ENCODE data around the gene HOXC10. TPM values are rescaled to one million over a fixed set of nuclear protein-coding genes. Genes with fewer than 3 reads are reported as not detected.

The HOXC10 gene
- total RNA-seq, 1 experiment from 2014 or later: 3.8 TPM

- RAD21 ChIA-PET (ENCODE audit: low non-redundant PET in 1 of 2, low total read pairs in 2 of 2, uncharacterized antibody in 2 of 2, unreplicated experiment in 2 of 2): interaction anchor here (0.6 to 1.2 kb wide), 3 partner anchors 10 to 194 kb away, joined by 3 to 9 read pairs (median 5); no protein-coding TSS in a partner anchor
- peaks cover 0 to 2% of the 10 kb centered on the region in 2 experiments; a peak in 1 of 4 replicates for H3K36me3 ChIP-seq (ENCODE audit: control insufficient read depth in 1 of 2, insufficient read depth in 2 of 2, low read length in 2 of 2)
- intact Hi-C loops (cut with micrococcal nuclease): no loop called here
- no peak overlapping the region for H3K27ac ChIP-seq (ENCODE audit: low read depth, low read length)
- H3K9me2 ChIP-seq (ENCODE audit: insufficient read depth): no peaks in the 10 kb centered on the region
- no peak overlapping the region for H3K4me2 ChIP-seq (ENCODE audit: low read length)
- H3K27me3 ChIP-seq (ENCODE audit: insufficient read depth, low read length): no peaks in the 10 kb centered on the region
- H3K4me1 ChIP-seq (ENCODE audit: control insufficient read depth in 1 of 2, insufficient read depth in 2 of 2, low read length in 2 of 2): peaks cover 0 to 6% of the 10 kb centered on the region in 2 experiments; a peak in 2 of 4 replicates
- CTCF ChIA-PET: interaction anchor here (0.8 to 3.5 kb wide), 7 partner anchors 8 to 200 kb away, joined by 4 to 68 read pairs (median 7); partner anchors contain the start of gene HOXC5
- POLR2A ChIA-PET: interaction anchor here (1.9 kb wide), 1 partner anchor 10 kb away, joined by 4 read pairs; no protein-coding TSS in a partner anchor
- no peaks in the 10 kb centered on the region for H4K20me1 ChIP-seq (ENCODE audit: insufficient read depth)
- TF ChIP-seq EZH2 (IDR thresholded peaks at IDR 0.05): no peak
- DNase-seq (ENCODE audit: low read depth, low spot score) (no peak), ATAC-seq (no peak)
- H3K4me3 ChIP-seq (replicated peaks in 1 of 2; ENCODE audit: low read depth in 1 of 2, low read length in 2 of 2): no peak overlapping the region
- no TSS peak for BruUV-seq (replicated peaks)
- no peak overlapping the region for H2AFZ ChIP-seq (ENCODE audit: low read depth, low read length, poor library complexity, severe bottlenecking)
- H3K9ac ChIP-seq (ENCODE audit: low read length): no peak overlapping the region
- H3K79me2 ChIP-seq (ENCODE audit: insufficient read depth, low read length): 0 out of 2 replicates have a peak, but pooled peaks cover 3% of the 10 kb centered on the region
- H3K9me3 ChIP-seq (ENCODE audit: control insufficient read depth in 1 of 2, insufficient read depth in 1 of 2, low read depth in 1 of 2, low read length in 2 of 2): no peaks in the 10 kb centered on the region
These were observed 22.8 kb downstream of the HOXC10 start for GRCh38 chr12:54007538-54008259.

DNA sequence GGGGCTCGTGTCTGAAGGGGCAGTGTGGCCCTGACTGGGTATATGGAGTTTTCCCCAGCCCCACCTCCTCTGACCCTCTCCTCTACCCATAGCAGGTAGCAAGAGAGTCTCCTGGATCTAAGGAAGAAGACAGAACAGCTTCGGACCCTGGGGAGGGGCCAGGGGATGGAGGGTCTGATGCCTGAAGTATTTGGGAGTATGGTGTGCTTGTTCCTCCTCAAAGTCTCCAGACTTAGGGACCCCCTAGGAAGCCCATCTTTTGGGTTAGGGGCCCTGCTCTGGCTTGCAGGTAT is 23.3 kb downstream of the HOXC10 start:
- BruUV-seq (replicated peaks): no TSS peak
- Histone ChIP-seq H3K4me2 (ENCODE audit: low read length) (no peak overlapping the region), H2AFZ (ENCODE audit: low read depth, low read length, poor library complexity, severe bottlenecking) (no peak overlapping the region), H3K9me3 (ENCODE audit: control insufficient read depth in 1 of 2, insufficient read depth in 1 of 2, low read depth in 1 of 2, low read length in 2 of 2) (no peaks in the 10 kb centered on the region), H3K27me3 (ENCODE audit: insufficient read depth, low read length) (no peaks in the 10 kb centered on the region), H3K9ac (ENCODE audit: low read length) (no peak overlapping the region), H3K4me1 (ENCODE audit: control insufficient read depth in 1 of 2, insufficient read depth in 2 of 2, low read length in 2 of 2) (peaks cover 0 to 8% of the 10 kb centered on the region in 2 experiments; a peak in 2 of 4 replicates), H3K4me3 (replicated peaks in 1 of 2; ENCODE audit: low read depth in 1 of 2, low read length in 2 of 2) (no peak overlapping the region), H3K27ac (ENCODE audit: low read depth, low read length) (no peak overlapping the region), H3K79me2 (ENCODE audit: insufficient read depth, low read length) (0 out of 2 replicates have a peak, but pooled peaks cover 3% of the 10 kb centered on the region), H3K9me2 (ENCODE audit: insufficient read depth) (no peaks in the 10 kb centered on the region), H3K36me3 (ENCODE audit: control insufficient read depth in 1 of 2, insufficient read depth in 2 of 2, low read length in 2 of 2) (no peaks in the 10 kb centered on the region), H4K20me1 (ENCODE audit: insufficient read depth) (no peaks in the 10 kb centered on the region)
- RAD21 ChIA-PET (ENCODE audit: low non-redundant PET in 1 of 2, low total read pairs in 2 of 2, uncharacterized antibody in 2 of 2, unreplicated experiment in 2 of 2): interaction anchor here in 1 of 2 experiments (1.0 to 1.2 kb wide), 2 partner anchors 10 to 193 kb away, joined by 3 to 9 read pairs; no protein-coding TSS in a partner anchor
- ATAC-seq (no peak), DNase-seq (ENCODE audit: low read depth, low spot score) (no peak)
- TF ChIP-seq POLR2A (IDR thresholded peaks at IDR 0.05; ENCODE audit: borderline replicate concordance, extremely low read depth, insufficient read depth, insufficient read length) (no peak), SP1 (IDR thresholded peaks at IDR 0.05; ENCODE audit: low read depth) (no peak), FOSL1 (IDR thresholded peaks at IDR 0.05; ENCODE audit: low read depth) (no peak), CEBPB (IDR thresholded peaks at IDR 0.05; ENCODE audit: low read depth) (no peak), REST (IDR thresholded peaks at IDR 0.05; ENCODE audit: low read depth) (no peak), EGR1 (IDR thresholded peaks at IDR 0.05; ENCODE audit: low read depth) (no peak), ELF1 (IDR thresholded peaks at IDR 0.05; ENCODE audit: borderline replicate concordance, low read depth) (no peak), ZNF274 (IDR thresholded peaks at IDR 0.05; ENCODE audit: low read depth, low read length) (no peak), JUND (IDR thresholded peaks at IDR 0.05) (no peak), CBX3 (IDR thresholded peaks at IDR 0.05; ENCODE audit: low read depth) (no peak), YY1 (IDR thresholded peaks at IDR 0.05; ENCODE audit: extremely low read depth, insufficient replicate concordance, low read depth, low read length) (no peak), TCF7L2 (IDR thresholded peaks at IDR 0.05; ENCODE audit: borderline replicate concordance, extremely low read depth, insufficient read depth, insufficient read length) (no peak), SRF (IDR thresholded peaks at IDR 0.05; ENCODE audit: low read depth) (no peak), EZH2 (IDR thresholded peaks at IDR 0.05) (no peak), SIN3A (IDR thresholded peaks at IDR 0.05; ENCODE audit: low read depth) (no peak)
- TF ChIP-seq, protein P1, sequence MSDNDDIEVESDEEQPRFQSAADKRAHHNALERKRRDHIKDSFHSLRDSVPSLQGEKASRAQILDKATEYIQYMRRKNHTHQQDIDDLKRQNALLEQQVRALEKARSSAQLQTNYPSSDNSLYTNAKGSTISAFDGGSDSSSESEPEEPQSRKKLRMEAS (IDR thresholded peaks at IDR 0.05): no peak
- CTCF ChIA-PET: interaction anchor here (0.8 to 3.5 kb wide), 6 partner anchors 9 to 200 kb away, joined by 4 to 68 read pairs (median 6); partner anchors contain the start of gene HOXC5
- POLR2A ChIA-PET: interaction anchor here (1.9 kb wide), 1 partner anchor 10 kb away, joined by 4 read pairs; no protein-coding TSS in a partner anchor
- intact Hi-C loops (cut with micrococcal nuclease): no loop called here
